Heart right ventricle (tissue), 16 donors: ENCODE measurements around the gene SMPD2. TPM values are rescaled to one million over a fixed set of nuclear protein-coding genes. Genes with fewer than 3 reads are reported as not detected.
A peak's percentile ranks its signal among the peaks of the same experiment; 100 is the strongest.
"Not testable (repeated sequence)": the region's sequence is repeated elsewhere in the genome, so short reads cannot be mapped to it uniquely, and the experiment has no call there.

Experiments
- ATAC-seq, 8 donors: fragments of 200-7000 bp; cut with Tn5 transposase; one replicate each; pipeline ENCODE4 v1.9.1; 2020; ENCODE audit warnings: mild to moderate bottlenecking in 8 of 8, moderate library complexity in 8 of 8, moderate number of reproducible peaks in 1 of 8
- DNase-seq, 2 donors: peaks; one replicate each; pipeline ENCODE4 v3.0.0-alpha.2; 2020
- H3K27ac ChIP-seq, 10 donors: fragments of 200-600 bp; sonication (generic) in 2 of 10; one replicate each; pipeline versions ENCODE4 v1.5.0 to v1.8.0; 2020 to 2022; ENCODE audit warnings: mild to moderate bottlenecking in 3 of 10
- H3K27me3 ChIP-seq, 7 donors: fragments of 200-600 bp; one replicate each; pipeline ENCODE4 v1.8.0; 2021 to 2022; ENCODE audit warnings: mild to moderate bottlenecking in 2 of 7
- H3K36me3 ChIP-seq, 9 donors: fragments of 200-600 bp; sonication (generic) in 1 of 9; one replicate each; pipeline versions ENCODE4 v1.5.0 to v1.8.0; 2020 to 2022; ENCODE audit warnings: mild to moderate bottlenecking in 2 of 9
- H3K4me1 ChIP-seq, 9 donors: fragments of 200-600 bp; sonication (generic) in 1 of 9; one replicate each; pipeline versions ENCODE4 v1.5.0 to v1.8.0; 2020 to 2022; ENCODE audit warnings: mild to moderate bottlenecking in 4 of 9
- H3K4me3 ChIP-seq, 10 donors: fragments of 200-600 bp; sonication (generic) in 2 of 10; one replicate each; pipeline versions ENCODE4 v1.5.0 to v1.8.0; 2020 to 2022; ENCODE audit warnings: mild to moderate bottlenecking in 7 of 10, moderate library complexity in 2 of 10
- H3K9me3 ChIP-seq, 11 donors: fragments of 200-600 bp in 10 of 11; sonication (generic) in 2 of 11; one replicate each; pipeline versions ENCODE4 v1.5.0 to v1.8.0; 2013 to 2022; ENCODE audit warnings: mild to moderate bottlenecking in 2 of 11, control low read depth in 1 of 11, moderate library complexity in 1 of 11
- WGBS, 2 donors: extraction: QIAGEN DNeasy Blood & Tissue Kit; methylation state at CpG; one replicate each; pipeline ENCODE4 v1.1.7; 2013; ENCODE audit warnings: inconsistent platforms in 1 of 2; 5-methylcytosine and 5-hydroxymethylcytosine counted together
- intact Hi-C, 10 donors: fragments of 100-400 bp; cut with DNase I; formaldehyde crosslinking; loops; one replicate each; pipeline versions ENCODE4 v1.11.1 to v1.14.2; 2022
- polyA plus RNA-seq, 2 donors: library from polyadenylated mRNA; stranded (reverse); fragments of 200-250 nt; gene quantifications; one replicate each; pipeline ENCODE4 v1.2.3, GENCODE V29; 2013
- total RNA-seq, 10 donors: library from RNA; stranded (reverse); fragmentation: NEBNext Ultra II Directional in 3 of 10; extraction: Animal tissue kit (Norgen Biotek cat#: 25700) in 3 of 10; gene quantifications; one replicate each; pipeline versions ENCODE4 v1.2.1 to v1.2.4, GENCODE V29; 2021 to 2023
- TF ChIP-seq, protein P1 (sequence below), 9 donors: fragments of 200-600 bp; sonication (generic) in 2 of 9; IDR thresholded peaks; one replicate each; pipeline versions ENCODE4 v1.5.0 to v1.8.0; 2021 to 2022; ENCODE audit warnings: antibody characterized with exemption in 9 of 9, mild to moderate bottlenecking in 5 of 9, moderate library complexity in 1 of 9
- donor health status: Arrhythmogenic right ventricular cardiomyopathy.
- donor health status: ischemic (EF 13 %, LVEDD 7.1; RV severe dilation, severe dysfunction).
- donor health status: healthy with polysubstance abuse.
- donor health status: DM: no; HTN: yes; CAD: no.
- donor health status: DM: no; HTN: no; CAD: no.
- donor health status: ischemic (EF 25% LVEDD 6.9; RV normal size, moderate dysfunction).
- donor health status: ischemic (EF 25% LVEDD 5.7; RV mildly dilated, moderate dysfunction).
- donor health status: healthy.
- donor health status: DM: yes; HTN: yes; CAD: no.
- donor health status: Ischemic cardiomyopathy.
- donor health status: ischemic (EF 35%, LVEDD 5.7; RV mildly dilated, moderate dysfunction).
- donor health status: nonischemic (EF 11% LVEDD 7.7; RV severe dilation, severe dysfunction).
- donor health status: DM: yes; HTN: yes; CAD: no.
- donor health status: PGD.
- donor health status: ischemic (EF 29% LVEDD 5.4; RV normal size, mild dysfunction).
- donor health status: nonischemic (EF 23%, LVEDD 6.1; RV moderate dilation, normal function).

SMPD2 gene
- total and polyA plus RNA-seq, 12 donors, result 2.1 to 8.9 (median 3.9) TPM

DNA sequence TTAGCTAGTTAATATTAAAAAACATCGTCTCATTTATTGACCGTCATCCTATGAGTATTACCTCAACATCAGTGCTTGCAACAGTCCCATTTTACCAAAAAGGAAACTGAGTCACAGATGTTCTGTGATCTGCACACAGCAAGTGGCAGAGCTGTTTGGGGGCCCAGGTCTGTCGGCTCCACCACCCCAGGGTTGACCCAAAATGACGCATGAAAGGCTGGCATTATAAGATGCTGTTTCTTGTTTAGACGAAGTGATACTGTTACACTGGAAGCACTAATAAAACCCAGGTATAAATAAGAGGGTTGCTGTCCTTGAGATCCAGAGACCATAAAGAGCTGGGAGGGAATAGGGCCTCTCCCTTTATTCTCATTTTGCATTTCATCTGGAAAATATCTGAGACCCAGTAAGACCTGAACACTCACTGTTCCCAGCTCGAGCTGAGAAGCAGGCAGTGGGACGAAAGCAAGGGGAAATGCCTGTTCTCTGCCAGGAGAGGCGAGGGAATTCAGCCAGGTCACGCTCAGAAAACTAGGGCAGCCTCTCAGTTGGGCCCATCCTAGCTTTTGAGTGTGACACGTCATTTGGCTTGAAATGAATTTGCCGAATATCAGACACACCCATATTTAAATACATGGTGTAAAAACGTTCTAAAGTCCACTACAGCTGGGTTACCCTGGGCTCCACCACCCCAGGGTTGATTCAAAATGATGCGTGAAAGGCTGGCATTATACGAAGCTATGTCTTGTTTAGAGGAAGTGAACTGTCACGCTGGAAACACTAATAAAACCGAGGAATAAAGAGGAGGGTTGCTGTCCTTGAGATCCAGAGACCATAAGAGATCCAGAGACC is 16.4 kb downstream of the SMPD2 start:
- ATAC-seq, result peak in 5 of 8 donors; percentile 16 to 54 (median 28)
- peaks cover 0 to 5% (median 0%) of the 10 kb centered on the region in 11 donors for H3K9me3 ChIP-seq

DNA sequence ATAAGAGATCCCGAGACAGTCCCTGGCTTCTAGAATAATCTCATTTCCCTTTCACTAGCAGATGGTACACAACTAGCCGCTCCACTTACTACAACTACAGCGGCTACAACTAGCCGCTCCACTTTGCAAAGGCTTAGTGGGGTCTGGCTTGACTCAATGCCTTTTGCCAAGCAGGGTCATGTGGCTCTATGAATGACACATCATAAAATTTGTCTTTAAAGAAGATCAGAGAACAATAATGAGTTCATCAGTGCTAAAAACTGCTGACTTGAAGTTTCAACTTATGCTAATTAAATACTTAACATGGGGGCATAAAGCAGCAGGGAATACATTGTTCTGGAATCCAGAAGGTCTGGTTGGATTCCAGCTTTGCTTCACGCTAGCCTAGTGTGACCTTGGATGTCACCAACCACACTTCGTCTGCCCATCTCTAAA is 17.1 kb downstream of the SMPD2 start:
- peaks cover 0 to 29% (median 6%) of the 10 kb centered on the region in 9 donors for H3K36me3 ChIP-seq
- H3K4me3 ChIP-seq, result no peak overlapping the region
- TF ChIP-seq, protein P1, sequence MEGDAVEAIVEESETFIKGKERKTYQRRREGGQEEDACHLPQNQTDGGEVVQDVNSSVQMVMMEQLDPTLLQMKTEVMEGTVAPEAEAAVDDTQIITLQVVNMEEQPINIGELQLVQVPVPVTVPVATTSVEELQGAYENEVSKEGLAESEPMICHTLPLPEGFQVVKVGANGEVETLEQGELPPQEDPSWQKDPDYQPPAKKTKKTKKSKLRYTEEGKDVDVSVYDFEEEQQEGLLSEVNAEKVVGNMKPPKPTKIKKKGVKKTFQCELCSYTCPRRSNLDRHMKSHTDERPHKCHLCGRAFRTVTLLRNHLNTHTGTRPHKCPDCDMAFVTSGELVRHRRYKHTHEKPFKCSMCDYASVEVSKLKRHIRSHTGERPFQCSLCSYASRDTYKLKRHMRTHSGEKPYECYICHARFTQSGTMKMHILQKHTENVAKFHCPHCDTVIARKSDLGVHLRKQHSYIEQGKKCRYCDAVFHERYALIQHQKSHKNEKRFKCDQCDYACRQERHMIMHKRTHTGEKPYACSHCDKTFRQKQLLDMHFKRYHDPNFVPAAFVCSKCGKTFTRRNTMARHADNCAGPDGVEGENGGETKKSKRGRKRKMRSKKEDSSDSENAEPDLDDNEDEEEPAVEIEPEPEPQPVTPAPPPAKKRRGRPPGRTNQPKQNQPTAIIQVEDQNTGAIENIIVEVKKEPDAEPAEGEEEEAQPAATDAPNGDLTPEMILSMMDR (IDR thresholded peaks at IDR 0.05), result no peak
- H3K27me3 ChIP-seq, result no peaks in the 10 kb centered on the region
- DNase-seq, result no peak
- peaks cover 6 to 57% (median 29%) of the 10 kb centered on the region in 9 donors for H3K4me1 ChIP-seq
- intact Hi-C loops, result no loop called here
- H3K27ac ChIP-seq, result peak overlapping the region in 5 of 10 donors; percentile 2 to 66 (median 44)
- ATAC-seq, result no peak
- peaks cover 0 to 5% (median 0%) of the 10 kb centered on the region in 11 donors for H3K9me3 ChIP-seq
- WGBS, 2 donors, result 76 to 84% methylated on average over 6 of the region's 6 CpGs

More for the DNA sequence above, 16.4 kb downstream of the SMPD2 start:
- peaks cover 0 to 29% (median 3%) of the 10 kb centered on the region in 9 donors for H3K36me3 ChIP-seq
- H3K4me1 ChIP-seq, result peaks cover 6 to 57% (median 29%) of the 10 kb centered on the region in 9 donors
- TF ChIP-seq, protein P1 (IDR thresholded peaks at IDR 0.05), result no peak
- H3K27me3 ChIP-seq, result no peaks in the 10 kb centered on the region
- H3K27ac ChIP-seq, result peak overlapping the region in 8 of 10 donors; percentile 2 to 84 (median 55)
- WGBS, 2 donors, result 58 to 66% methylated on average over 16 of the region's 16 CpGs
- peak overlapping the region in 8 of 10 donors; percentile 57 to 91 (median 84) for H3K4me3 ChIP-seq
- intact Hi-C loops, result no loop called here
- DNase-seq, result peak; percentile 47 to 48

DNA sequence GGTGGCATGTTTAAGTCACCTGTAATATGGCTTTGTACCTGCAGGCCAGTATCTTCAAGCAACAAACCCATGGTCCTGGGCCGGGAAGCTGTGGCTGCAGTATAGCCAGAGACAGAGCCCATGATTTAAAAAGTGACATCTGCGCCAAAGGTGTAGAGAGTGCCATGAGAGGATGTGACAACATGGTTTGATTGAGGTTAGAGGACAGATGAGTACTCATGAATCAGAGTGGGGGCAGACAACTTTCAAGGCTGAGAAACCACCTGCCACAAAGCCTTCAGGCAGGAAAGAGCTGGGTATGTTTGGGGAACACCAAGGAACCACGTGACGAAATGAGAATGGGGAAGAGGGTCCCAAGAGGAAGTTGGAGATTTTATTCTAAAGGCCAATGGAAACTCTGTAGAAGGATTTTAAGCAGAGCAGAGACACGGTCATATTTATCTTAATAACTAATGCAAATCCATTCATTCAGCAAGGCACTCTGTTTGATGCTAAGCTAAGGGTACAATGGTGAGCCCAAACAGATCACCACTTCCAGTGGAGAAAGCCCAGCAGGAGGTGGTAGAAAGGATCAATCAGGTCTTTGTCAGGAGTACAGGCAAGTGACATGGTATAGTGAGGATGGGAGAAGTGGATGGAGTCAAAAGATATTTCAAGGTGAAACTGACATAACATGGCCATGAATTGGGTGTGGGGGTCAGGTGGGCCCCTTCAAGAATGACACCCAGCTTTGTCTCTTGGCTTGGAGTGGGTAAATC is 18.4 kb downstream of the SMPD2 start:
- DNase-seq, result no peak
- Histone ChIP-seq H3K4me1 (peaks cover 6 to 50% (median 28%) of the 10 kb centered on the region in 9 donors), H3K4me3 (no peak overlapping the region), H3K9me3 (peaks cover 0 to 5% (median 0%) of the 10 kb centered on the region in 11 donors), H3K27ac (peak overlapping the region in 1 of 10 donors; percentile 36), H3K27me3 (no peaks in the 10 kb centered on the region), H3K36me3 (peaks cover 0 to 31% (median 7%) of the 10 kb centered on the region in 9 donors)
- intact Hi-C loops, result no loop called here
- no peak for ATAC-seq
- TF ChIP-seq, protein P1 (IDR thresholded peaks at IDR 0.05), result no peak
- WGBS, 2 donors, result 81 to 83% methylated on average over 5 of the region's 5 CpGs

DNA sequence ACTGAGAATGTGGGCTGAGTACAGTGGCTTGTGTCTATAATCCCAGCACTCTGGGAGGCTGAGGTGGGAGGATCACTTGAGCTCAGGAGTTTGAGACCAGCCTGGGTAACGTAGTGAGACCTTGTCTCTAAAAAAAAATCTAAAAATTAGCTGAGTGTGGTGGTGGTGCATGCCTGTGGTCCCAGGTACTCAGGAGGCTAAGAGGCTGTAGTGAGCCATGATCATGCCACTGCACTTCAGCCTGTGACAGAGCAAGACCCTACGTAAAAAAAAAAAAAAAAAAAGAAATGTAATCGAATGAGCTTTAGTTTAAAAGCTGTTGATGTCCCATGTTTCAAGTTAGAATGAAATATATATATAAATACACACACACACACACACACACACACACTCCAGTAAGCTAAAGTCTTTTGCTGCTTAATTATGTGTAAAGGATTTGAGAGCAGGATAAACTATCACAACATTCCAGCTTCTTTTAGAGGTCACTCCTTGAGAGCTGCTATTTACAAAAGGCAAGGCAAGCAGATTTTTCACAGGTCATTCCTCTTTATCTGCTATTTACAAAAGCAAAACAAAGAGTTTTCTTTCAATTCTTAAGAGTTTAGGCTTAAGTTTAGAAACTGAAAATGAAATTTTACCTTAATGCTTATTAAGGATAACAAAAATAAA is 19.8 kb downstream of the SMPD2 start:
- Histone ChIP-seq H3K4me1 (peaks cover 4 to 40% (median 18%) of the 10 kb centered on the region in 9 donors), H3K27me3 (no peaks in the 10 kb centered on the region), H3K4me3 (no peak overlapping the region), H3K27ac (no peak overlapping the region), H3K36me3 (peaks cover 0 to 45% (median 11%) of the 10 kb centered on the region in 9 donors), H3K9me3 (peaks cover 0 to 5% (median 0%) of the 10 kb centered on the region in 11 donors)
- ATAC-seq (no peak), DNase-seq (no peak)
- 90 to 99% methylated on average over 3 of the region's 3 CpGs for WGBS, 2 donors
- TF ChIP-seq, protein P1 (IDR thresholded peaks at IDR 0.05), result no peak
- intact Hi-C loops, result no loop called here

DNA sequence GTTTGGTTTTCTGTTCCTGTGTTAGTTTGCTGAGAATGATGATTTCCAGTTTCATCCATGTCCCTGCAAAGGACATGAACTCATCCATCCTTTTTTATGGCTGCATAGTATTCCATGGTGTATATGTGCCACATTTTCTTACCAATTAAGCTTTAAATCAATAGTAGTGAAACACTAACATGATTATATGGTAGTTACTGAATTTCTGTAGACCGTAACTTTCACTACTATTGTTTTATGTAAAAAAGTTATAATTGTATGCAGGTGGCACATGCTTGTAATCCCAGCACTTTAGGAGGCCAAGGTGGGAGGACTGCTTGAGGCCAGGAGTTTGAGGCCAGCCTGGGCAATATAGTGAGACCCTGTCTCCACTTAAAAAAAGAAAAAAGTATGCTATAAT is 20.7 kb downstream of the SMPD2 start:
- intact Hi-C loops, H3K27me3 ChIP-seq, H3K27ac ChIP-seq, DNase-seq, ATAC-seq, H3K9me3 ChIP-seq, H3K4me3 ChIP-seq: not testable (repeated sequence)
- Histone ChIP-seq H3K4me1 (peaks cover 3 to 37% (median 18%) of the 10 kb centered on the region in 9 donors), H3K36me3 (peaks cover 0 to 54% (median 18%) of the 10 kb centered on the region in 9 donors)
- 96 to 100% methylated on average over 1 of the region's 1 CpG for WGBS, 2 donors
